Stimulated activated naive CD4-positive, alpha-beta T cell (primary cell): ENCODE results near the gene SPON1.
"Not testable (repeated sequence)": the region's sequence is repeated elsewhere in the genome, so short reads cannot be mapped to it uniquely, and the experiment has no call there.

Experiments
- DNase-seq, 6 experiments: peaks; one replicate each; lab custom pipeline; 2025; lab: John Stamatoyannopoulos, UW

Gene SPON1

DNA sequence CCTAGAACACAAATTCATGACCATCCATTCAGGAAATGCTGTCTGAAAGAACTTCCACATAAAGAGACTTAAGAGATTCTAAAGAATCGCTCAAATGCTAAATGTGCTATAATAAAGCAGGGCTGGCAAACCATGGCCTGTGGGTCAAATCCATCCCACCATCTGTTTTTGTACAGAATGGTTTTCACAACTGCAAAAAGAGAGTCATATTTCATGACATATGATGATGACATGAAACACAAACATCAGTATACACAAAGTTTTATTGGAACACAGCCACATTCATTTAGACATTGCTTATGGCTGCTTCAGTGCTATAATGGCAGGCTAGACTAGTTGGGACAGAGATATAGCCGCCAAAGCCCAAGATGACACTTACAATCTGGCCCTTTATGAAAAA is 311.4 kb downstream of the SPON1 start:
- DNase-seq, result no peak

DNA sequence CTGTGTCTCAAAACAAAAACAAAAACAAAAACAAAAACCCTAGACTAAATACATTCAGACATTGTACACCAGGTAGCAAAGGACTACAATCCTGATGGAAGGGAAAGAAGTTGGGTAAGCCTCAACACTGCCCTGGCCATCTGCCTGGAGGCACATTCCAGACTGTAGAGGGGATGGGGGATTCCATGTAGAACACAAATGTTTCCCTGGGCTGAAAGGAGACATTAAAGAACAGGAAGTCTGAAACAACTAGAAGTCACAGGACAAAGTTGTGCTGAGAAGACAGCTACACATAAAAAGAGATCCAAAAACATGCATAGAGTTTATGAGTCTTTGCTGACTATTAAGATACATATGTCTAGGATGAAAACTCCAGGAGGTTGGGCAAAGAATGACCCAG is 312.6 kb downstream of the SPON1 start:
- no peak for DNase-seq

DNA sequence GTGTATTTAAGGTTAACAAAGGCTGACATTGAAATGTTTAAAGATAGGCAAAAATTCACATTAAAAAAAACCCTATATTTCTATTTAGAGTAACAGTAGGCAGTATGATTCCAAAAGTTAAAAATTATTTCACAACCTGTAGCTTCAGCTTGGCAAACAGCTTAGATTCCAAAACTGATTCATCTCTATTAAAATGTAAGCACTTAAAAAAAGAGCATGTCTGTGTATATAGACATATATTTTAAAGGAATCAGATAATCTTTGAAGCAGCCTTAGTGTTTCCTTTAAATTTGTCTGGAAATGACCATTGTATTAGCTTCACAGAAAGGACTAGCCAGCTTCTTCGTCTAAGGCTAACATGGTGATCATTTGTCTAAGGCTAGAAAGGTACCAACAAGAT is 316.3 kb downstream of the SPON1 start:
- not testable (repeated sequence) for DNase-seq

DNA sequence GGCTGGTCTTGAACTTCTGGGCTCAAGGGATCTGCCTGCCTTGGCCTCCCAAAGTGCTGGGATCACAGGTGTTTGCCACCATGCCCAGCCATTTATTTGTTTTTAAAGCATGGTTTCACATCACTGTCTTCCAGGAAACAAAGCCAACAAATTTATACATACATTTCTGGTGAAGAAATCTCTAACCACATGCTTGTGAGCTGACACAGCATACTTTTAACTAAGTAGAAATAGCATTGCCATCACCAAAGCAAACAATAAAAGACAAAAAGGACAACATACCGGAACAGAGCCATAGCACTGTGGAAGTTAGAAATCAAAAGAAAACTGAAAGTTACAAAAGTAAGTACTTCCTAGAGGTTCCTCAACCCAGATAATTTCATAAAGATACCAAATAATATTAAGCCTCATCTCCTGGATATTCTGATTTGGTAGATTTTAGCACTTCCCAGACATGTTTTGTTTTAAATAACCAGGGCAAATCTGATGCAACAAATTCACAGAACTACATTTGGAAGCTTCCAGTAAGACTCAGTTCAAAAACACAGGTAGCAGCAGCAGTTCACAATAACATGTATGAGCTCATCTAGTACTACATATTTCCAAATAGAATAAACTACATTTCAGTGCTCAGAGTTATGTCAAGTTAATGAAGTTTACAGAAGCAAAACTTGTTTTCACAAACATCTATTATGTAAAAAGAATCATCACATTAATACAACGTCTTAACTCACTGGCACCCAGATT is 325.8 kb downstream of the SPON1 start:
- no peak for DNase-seq

DNA sequence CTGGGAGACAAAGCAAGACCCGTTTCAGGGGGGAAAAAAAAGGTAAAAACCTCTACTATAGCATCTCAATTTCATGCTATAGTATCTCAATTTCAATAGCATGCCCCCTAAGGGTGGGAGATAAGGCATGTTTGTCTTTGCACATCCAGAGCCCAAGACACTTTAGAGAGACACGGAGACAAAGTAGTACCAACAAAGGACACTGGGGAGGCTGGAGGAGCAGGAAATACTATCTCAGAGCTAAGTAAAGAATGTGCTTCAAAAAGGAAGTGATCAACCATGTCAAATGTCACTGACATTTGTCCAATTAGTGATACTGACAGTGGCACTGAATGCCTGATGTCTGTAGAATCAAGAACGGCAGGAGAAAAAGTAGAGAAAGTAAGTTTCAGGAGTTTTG is 327.9 kb downstream of the SPON1 start:
- DNase-seq, result no peak

DNA sequence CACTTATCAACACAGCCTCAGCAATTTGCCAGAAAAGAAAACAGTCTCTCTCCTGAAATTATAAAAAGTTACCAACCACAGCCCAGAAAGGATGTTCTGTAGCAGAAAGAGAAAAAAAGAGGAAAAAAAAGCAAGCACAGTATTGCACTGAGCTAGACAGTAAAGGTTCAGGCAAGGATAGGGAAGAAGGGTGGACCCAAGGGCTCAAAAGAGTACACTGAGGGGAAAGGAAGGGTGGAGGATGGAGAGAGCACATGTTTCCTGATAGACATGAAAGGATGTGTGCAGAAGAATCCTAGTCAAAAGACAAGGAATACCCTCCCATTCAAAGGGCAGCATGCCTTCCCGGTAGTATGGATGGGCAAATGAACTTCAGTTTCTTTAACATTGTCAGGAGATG is 337.4 kb downstream of the SPON1 start:
- DNase-seq, result no peak

DNA sequence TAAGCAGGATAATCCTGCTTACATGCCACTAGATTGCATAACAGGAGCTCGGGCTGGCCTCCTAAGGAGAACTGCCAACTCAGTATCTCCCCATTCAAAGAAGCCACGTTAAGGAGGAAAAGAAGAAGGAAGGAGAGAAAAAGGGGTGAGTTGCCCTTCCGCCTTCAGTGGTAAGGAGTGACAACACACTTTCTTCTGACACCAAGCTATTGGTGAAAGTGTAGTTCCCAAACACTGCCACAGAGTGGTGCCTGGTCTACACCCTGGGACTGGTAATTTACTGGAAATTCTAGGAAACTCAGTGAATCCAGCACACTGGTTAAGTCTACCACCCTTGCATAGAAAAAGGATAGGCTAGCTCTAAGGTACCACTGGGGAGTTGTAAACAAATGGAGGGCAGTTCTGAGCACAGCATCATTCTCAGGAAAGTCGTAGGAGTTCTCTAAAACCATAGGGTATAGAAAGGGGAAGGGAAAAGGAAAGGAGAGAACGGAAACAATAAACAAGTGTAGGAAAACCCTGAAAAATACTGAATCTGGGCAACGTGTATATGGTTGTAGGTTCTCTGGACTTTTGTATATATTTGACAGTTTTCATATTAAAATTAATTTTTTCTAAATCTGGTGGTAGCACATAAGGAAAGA is 338.3 kb downstream of the SPON1 start:
- DNase-seq, result peak in 4 of 6 experiments; percentile 8 to 27 (median 20)

DNA sequence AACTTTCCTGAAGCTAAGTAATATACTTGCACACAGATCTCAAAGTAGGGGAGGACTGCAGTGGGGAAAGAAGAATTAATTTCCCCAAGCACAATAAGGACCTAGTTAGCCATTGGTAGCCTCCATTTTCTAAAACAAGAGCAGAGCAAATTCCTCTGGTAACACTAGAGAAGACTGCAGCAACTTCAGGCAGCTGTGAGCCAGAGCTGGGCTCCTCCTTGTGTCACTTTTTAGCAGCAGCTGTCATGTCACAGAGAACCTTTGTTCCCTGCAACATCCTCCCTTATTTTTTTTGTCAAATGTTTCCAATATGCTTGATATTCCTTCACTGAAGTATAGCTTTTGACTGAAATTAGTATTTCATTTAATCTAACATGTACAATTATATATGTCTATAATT is 342.1 kb downstream of the SPON1 start:
- DNase-seq, result no peak

DNA sequence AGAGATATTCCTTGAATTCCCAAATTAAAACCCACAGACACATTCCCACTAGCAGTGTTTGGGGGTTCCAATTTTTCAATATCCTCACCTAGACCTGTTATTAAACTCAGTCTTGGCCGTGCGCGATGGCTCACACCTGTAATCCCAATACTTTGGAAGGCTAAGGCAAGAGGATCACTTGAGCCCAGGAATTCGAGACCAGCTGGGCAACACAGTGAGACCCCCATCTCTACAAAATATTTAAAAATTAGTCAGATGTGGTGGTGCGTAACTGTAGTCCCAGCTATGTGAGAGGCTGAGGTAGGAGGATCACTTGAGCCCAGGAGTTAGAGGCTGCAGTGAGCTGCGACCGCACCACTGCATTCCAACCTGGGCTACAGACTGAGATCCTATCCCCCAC is 343.1 kb downstream of the SPON1 start:
- DNase-seq, result no peak

DNA sequence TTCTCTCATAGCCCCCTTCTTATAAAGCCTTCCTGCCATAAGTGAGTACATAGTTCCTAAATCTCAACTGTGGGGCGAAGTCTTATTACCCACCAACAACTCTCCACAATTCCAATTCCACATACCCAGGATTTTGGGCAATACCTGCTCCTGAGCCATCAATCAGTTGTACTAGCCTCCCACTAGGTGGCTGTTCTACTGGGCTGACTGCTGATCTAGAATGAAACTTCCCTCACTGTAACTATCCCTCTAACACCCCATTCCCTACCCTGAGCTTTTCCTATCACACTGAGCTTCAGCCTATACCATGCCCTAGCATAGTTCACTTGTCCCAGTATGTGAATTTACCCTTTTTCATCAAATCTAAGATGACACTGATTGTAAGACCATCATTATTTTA is 344.0 kb downstream of the SPON1 start:
- no peak for DNase-seq

DNA sequence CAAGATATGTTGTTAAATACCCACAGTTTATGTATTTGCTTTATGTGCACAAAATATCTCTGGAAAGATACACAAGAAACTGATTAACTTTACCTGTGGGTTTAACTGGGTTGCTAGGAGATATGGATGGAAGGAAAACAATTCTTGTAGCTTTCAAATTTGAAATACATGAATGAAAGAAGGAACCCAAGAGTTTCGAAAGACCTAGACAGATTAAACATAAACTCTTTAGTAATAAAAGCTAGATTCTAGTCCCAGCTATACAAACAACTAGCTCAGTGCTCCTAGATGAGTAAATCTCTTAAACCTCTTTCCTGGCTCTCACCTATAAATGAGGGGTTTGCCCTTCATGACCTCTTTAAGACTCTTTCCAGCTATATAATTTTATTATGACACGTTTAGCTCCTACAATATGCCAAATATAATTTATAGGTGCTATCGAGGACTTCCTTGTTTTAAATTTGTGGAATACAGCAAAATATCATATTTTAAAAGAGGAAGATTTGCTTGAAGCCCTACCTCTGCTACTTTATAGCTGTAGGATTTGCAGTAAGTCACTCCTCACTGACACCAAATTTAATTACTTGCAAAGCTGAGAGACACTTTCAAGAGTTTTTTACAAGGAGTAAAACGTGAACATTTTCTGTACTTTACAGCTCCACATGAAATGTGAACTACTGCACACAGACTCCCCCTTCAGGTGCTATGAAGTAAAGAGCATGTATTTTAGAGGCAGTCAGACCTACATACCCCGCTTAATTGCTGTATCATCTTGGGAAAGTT is 345.8 kb downstream of the SPON1 start:
- peak in 1 of 6 experiments; percentile 9 for DNase-seq

DNA sequence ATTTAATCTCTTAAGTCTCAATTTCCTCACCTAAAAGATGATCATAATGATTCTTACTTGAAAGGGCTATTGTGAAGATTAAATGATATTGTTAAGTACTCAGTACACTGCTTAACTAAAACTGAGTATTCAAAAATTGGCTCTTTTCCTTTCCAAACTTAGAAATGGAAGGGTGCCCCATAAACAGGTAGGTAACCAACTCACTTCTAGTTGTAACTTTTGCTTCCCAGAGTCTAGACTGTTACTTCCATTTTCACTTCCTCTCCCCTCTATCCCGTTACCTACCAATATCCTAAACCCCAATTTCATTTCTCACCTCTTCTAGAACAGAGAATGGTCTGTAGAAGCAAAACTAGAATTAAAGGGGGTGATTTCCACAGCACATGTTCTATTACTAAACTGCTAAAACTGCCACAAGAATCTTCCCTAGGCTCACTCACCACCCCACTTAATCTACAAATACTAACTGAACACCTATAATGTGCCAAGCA is 346.4 kb downstream of the SPON1 start:
- DNase-seq, result no peak

DNA sequence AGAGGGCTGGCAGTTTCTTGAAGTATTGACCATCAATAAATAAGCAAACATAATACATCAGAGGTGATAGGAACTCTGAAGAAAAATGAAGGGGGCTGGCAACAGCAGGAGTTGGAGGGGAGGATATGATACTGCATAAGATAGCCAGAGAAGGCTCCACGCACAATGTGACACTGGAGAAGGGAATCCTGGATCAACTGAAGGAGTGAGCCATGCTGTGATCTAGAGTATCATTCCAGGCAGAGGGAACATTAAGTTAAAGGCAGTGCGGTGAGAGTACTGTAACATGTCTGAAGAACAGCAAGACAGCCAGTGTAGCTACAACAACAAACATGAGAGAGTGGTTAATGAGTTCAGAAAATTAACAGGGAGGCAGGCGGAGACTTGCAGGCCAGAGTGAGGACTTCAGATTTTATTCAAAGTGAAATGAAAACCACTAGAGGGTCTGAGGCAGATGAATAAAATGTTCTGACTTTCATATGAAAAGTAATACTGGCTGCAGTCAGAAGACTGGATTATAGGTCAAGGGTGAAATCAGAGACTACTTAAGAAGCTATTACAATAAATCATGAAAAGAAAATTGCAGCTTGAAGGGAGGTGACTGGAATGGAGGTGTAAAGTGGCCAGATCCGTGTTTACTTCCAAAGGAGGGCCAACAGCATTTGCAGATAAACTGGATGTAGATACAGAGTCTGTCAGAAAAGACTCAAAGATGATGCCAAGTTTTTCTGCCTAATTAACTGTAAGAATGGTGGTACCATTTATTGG is 347.1 kb downstream of the SPON1 start:
- DNase-seq, result no peak

DNA sequence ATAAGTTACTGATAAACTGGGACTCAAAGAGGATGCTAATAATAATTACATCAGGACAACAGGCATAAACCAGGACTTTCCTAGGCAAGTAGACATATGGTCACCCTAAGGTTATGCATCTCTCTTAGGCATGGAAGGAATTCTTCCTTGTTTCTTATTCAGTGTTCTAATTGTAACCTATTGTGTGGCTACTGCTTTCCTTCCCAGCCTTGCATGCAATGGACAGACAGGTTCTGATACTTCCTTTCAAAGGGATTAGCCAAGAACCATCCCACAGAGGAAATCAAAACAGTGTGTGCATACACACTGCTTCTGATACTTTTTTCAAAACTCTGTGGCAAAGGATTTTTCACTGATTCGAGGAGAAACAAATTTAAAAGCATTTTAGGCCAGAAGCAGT is 348.2 kb downstream of the SPON1 start:
- DNase-seq, result no peak

DNA sequence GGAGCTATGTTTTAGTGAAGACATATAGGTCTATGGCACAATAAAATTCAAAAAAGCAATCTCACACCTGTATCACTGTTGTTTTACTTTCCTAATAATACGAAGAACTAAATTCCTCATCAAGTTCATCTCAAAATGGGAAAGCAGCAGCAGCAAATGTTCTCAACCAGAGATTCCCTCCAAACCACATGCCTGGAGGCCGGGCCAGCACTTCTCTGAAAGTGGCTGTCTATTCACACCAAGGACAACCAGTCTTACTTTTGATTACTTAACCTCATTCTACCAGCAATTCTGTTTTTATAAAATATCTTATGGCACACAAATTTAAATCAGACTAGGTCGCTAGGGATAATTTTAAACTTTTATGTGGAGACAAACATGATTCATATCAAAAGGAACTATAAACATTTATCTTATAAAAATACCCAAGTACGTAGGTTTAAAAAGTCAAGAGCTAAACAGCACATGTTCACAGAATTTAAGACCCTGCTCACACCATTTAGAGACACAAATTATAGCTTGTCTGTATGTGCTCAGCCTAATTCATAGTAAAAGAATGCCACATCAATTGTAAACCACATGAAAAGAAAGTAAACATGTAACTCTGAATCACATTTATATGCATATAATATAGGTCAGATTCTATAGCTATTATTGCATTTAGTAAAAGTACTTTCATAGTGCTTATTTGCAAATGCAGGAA is 350.4 kb downstream of the SPON1 start:
- DNase-seq, result no peak

DNA sequence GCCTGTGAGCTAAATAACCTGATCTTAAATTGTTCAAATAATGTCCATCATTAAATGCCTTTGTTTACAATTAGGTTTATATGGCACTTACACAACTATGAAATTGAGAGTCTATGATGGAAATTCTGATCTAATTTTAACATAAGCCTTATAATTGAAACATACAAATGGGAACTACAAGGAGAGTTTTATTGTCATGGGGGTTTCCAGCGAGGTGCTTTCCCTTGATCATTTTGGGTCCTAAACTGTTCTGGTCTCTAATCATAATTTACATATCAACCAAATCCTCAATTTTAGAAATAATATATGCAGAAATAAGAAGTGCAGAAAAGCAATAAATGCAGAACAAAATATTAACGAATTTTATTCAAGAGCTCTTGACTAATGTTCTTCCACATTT is 351.6 kb downstream of the SPON1 start:
- no peak for DNase-seq

DNA sequence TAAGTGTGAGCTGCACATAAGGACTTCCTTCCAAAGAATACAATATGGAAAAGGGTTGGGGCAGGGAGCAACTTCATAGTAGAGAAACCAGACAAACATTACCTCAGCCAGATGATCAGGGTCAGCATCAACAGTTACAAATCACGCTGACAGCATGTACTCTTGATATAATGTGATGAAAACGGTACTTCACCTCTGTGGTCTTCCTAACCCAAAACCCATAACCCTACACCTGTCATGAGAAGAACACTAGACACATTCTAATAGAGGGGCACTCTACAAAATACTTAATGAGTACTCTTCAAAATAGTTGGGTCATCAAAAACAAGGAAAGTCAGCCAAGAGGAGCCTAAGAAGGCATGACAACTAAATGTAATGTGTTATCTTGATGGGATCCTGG is 352.6 kb downstream of the SPON1 start:
- DNase-seq, result no peak
